Spleen (tissue), 11 donors: Measurements from ENCODE around the gene C2CD4B. TPM values are rescaled to one million over a fixed set of nuclear protein-coding genes. Genes with fewer than 3 reads are reported as not detected.

Source experiments
- DNase-seq: peaks from one replicate; pipeline ENCODE4 v3.0.0-alpha.2; 2020
- H3K27ac ChIP-seq, 8 donors: fragments of 200-600 bp; sonication (generic) in 7 of 8; 1 replicate in 4 of 8; 2 replicates in 4 of 8; pipeline versions ENCODE4 v1.5.0 to v1.8.0; 2016 to 2021; ENCODE audit warnings: inconsistent platforms in 4 of 8, mild to moderate bottlenecking in 4 of 8, moderate library complexity in 1 of 8
- H3K27me3 ChIP-seq, 7 donors: fragments of 200-600 bp; sonication (generic) in 6 of 7; replicated peaks in 1 of 7; 1 replicate in 4 of 7; 2 replicates in 3 of 7; pipeline versions ENCODE4 v1.5.0 to v1.8.0; 2016 to 2021; ENCODE audit warnings: inconsistent platforms in 3 of 7, mild to moderate bottlenecking in 1 of 7
- H3K36me3 ChIP-seq, 6 donors: fragments of 200-600 bp; sonication (generic) in 5 of 6; 1 replicate in 4 of 6; 2 replicates in 2 of 6; pipeline versions ENCODE4 v1.5.0 to v1.8.0; 2016 to 2021; ENCODE audit warnings: inconsistent platforms in 2 of 6
- H3K4me1 ChIP-seq, 6 donors: fragments of 200-600 bp; sonication (generic) in 5 of 6; 1 replicate in 3 of 6; 2 replicates in 3 of 6; pipeline versions ENCODE4 v1.5.0 to v1.8.0; 2016 to 2021; ENCODE audit warnings: inconsistent platforms in 3 of 6
- H3K4me3 ChIP-seq, 8 donors: fragments of 200-600 bp; sonication (generic) in 7 of 8; 1 replicate in 4 of 8; 2 replicates in 4 of 8; pipeline versions ENCODE4 v1.5.0 to v1.8.0; 2016 to 2021; ENCODE audit warnings: inconsistent platforms in 4 of 8, mild to moderate bottlenecking in 4 of 8, moderate library complexity in 2 of 8
- H3K9me3 ChIP-seq, 8 donors: fragments of 200-600 bp; sonication (generic) in 7 of 8; 1 replicate in 4 of 8; 2 replicates in 4 of 8; pipeline versions ENCODE4 v1.5.0 to v1.8.0; 2016 to 2021; ENCODE audit warnings: inconsistent platforms in 4 of 8
- POLR2A ChIP-seq, 3 donors: fragments of 450-650 bp; IDR thresholded peaks; one replicate each; pipeline ENCODE4 v1.5.1; 2017; ENCODE audit warnings: antibody characterized with exemption in 3 of 3, mild to moderate bottlenecking in 1 of 3
- POLR2AphosphoS5 ChIP-seq, 3 donors: sonication (generic); formaldehyde crosslinking; IDR thresholded peaks; one replicate each; pipeline ENCODE4 v1.5.1; 2017; ENCODE audit warnings: antibody characterized with exemption in 3 of 3
- WGBS, 5 donors: extraction: QIAGEN DNeasy Blood & Tissue Kit in 3 of 5; methylation state at CpG; one replicate each; pipeline versions ENCODE4 v1.1.5 to v1.1.7; 2013 to 2018; 5-methylcytosine and 5-hydroxymethylcytosine counted together
- intact Hi-C: fragments of 100-400 bp; cut with DNase I; formaldehyde crosslinking; loops from one replicate; pipeline ENCODE4 v1.15.0; 2023; ENCODE audit warnings: low total_unique reads
- polyA plus RNA-seq, 3 donors: library from polyadenylated mRNA; stranded (reverse); fragments of 200-250 nt; gene quantifications; one replicate each; pipeline ENCODE4 v1.2.1, GENCODE V29; 2013
- total RNA-seq, 7 donors: library from RNA; depleted of rRNA in 3 of 7; stranded (reverse); fragments of >200 nt in 3 of 7; fragmentation: NEBNext Ultra II Directional in 4 of 7; extraction: Animal tissue kit (Norgen Biotek cat#: 25700) in 4 of 7; gene quantifications; one replicate each; pipeline versions ENCODE4 v1.1.0 to v1.2.1, GENCODE V29; 2016 to 2021
- TF ChIP-seq, protein P1 (sequence below), 11 experiments: fragments of 200-600 bp in 7 of 11; fragments of 450-650 bp in 4 of 11; sonication (generic) in 4 of 11; IDR thresholded peaks in 8 of 11; conservative IDR thresholded peaks in 3 of 11; 1 replicate in 7 of 11; 2 replicates in 4 of 11; pipeline versions ENCODE4 v1.4.0 to v1.8.0; 2016 to 2021; ENCODE audit warnings: antibody characterized with exemption in 11 of 11, inconsistent platforms in 4 of 11, mild to moderate bottlenecking in 1 of 11
- donor health status: healthy with polysubstance abuse.
- donor health status: DM: no; HTN: no; CAD: no; lungs with moderate emphysema.
- donor health status: DM: no; HTN: no; CAD: no.
- donor health status: Bipolar disorder and iron deficiency.
- donor health status: healthy.
- donor health status: DM: no; HTN: no; CAD: no.
- donor health status: DM: yes; HTN: yes; CAD: no.

C2CD4B gene
- total and polyA plus RNA-seq, 10 donors, result 0.26 to 2.3 (median 0.77) TPM; not detected in 2

DNA sequence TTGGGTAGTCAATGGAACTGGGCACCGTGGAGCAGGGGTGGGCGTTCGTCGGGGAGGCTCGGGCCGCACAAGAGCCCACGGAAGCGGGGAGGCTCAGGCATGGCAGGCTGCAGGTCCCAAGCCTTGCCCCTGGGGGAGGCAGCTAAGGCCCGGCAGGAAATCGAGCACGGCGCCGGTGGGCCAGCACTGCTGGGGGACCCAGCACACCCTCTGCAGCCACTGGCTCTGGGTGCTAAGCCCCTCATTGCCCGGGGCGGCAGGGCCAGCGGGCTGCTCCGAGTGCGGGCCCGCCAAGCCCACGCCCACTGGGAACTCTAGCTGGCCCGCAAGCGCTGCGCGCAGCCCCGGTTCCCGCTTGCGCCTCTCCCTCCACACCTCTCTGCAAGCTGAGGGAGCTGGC lies 21.5 kb upstream of the C2CD4B start:
- no peak for TF ChIP-seq POLR2A (IDR thresholded peaks at IDR 0.05)
- TF ChIP-seq POLR2AphosphoS5 (IDR thresholded peaks at IDR 0.05), result no peak
- TF ChIP-seq, protein P1, sequence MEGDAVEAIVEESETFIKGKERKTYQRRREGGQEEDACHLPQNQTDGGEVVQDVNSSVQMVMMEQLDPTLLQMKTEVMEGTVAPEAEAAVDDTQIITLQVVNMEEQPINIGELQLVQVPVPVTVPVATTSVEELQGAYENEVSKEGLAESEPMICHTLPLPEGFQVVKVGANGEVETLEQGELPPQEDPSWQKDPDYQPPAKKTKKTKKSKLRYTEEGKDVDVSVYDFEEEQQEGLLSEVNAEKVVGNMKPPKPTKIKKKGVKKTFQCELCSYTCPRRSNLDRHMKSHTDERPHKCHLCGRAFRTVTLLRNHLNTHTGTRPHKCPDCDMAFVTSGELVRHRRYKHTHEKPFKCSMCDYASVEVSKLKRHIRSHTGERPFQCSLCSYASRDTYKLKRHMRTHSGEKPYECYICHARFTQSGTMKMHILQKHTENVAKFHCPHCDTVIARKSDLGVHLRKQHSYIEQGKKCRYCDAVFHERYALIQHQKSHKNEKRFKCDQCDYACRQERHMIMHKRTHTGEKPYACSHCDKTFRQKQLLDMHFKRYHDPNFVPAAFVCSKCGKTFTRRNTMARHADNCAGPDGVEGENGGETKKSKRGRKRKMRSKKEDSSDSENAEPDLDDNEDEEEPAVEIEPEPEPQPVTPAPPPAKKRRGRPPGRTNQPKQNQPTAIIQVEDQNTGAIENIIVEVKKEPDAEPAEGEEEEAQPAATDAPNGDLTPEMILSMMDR (IDR thresholded peaks at IDR 0.05 in 8 of 11, conservative IDR thresholded peaks at IDR 0.05 in 3 of 11), result no peak
- H3K36me3 ChIP-seq, result no peaks in the 10 kb centered on the region
- H3K4me3 ChIP-seq, result no peak overlapping the region
- H3K4me1 ChIP-seq, result no peaks in the 10 kb centered on the region
- H3K27ac ChIP-seq, result no peak overlapping the region
- WGBS, 5 donors, result 91 to 99% (median 96%) methylated on average over 12 to 27 of the region's 27 CpGs
- H3K9me3 ChIP-seq, result no peaks in the 10 kb centered on the region
- intact Hi-C loops, result loop anchor here (10.0 kb wide), 1 partner anchor 62 kb away; no protein-coding TSS in a partner anchor
- peaks cover 0 to 14% (median 0%) of the 10 kb centered on the region in 7 donors for H3K27me3 ChIP-seq
- no peak for DNase-seq

DNA sequence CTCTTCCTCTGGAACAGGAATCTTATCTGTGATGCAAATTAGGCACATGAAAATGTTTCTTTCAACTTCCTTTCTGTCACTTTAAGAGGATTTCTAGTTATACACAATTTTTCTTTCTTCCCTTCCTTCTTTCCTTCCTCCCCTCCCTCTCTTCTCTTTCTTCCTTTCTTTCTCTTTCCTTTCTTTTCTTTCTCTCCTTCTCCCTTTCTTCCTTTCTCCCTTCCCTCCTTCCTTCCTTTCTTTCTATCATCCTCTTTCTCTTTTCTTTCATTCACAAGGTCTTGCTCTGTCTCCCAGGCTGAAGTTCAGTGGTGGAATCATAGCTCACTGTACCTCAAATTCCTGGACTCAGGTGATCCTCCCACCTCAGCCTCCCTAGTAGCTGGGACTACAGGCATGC lies 18.0 kb upstream of the C2CD4B start:
- no peak for DNase-seq
- intact Hi-C loops, result loop anchor here (10.0 kb wide), 1 partner anchor 58 kb away; no protein-coding TSS in a partner anchor
- peaks cover 0 to 5% (median 0%) of the 10 kb centered on the region in 8 donors for H3K9me3 ChIP-seq
- no peaks in the 10 kb centered on the region for H3K36me3 ChIP-seq
- no peaks in the 10 kb centered on the region for H3K27me3 ChIP-seq
- TF ChIP-seq, protein P1 (IDR thresholded peaks at IDR 0.05 in 8 of 11, conservative IDR thresholded peaks at IDR 0.05 in 3 of 11), result no peak
- TF ChIP-seq POLR2A (IDR thresholded peaks at IDR 0.05), result no peak
- no peak for TF ChIP-seq POLR2AphosphoS5 (IDR thresholded peaks at IDR 0.05)
- no peaks in the 10 kb centered on the region for H3K4me1 ChIP-seq
- H3K27ac ChIP-seq, result no peak overlapping the region
- H3K4me3 ChIP-seq, result no peak overlapping the region

DNA sequence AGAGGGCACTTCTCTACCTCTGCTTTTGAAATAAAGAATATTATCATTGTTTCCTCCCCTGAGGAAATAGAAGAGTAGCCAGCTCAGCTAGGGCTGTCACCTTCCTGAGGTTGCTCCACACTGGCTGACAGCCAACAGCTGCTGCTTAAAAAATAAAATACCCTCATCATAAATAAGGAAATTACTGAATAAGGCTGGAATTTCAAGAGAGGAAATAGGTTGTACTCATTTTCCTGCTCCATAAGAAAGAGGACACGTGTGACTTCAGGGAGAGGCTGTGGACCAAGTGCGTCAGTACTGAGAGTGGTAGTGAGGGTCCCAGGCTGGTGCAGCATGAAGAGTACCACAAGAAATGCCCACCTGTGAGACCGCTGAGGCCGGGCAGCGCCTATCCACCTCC lies 8.1 kb upstream of the C2CD4B start:
- peak overlapping the region in 6 of 8 donors; percentile 11 to 64 (median 44) for H3K27ac ChIP-seq
- no peak for DNase-seq
- no peak overlapping the region for H3K4me3 ChIP-seq
- H3K4me1 ChIP-seq, result peaks cover 0 to 16% (median 5%) of the 10 kb centered on the region in 6 donors
- TF ChIP-seq POLR2A (IDR thresholded peaks at IDR 0.05) (no peak), POLR2AphosphoS5 (IDR thresholded peaks at IDR 0.05) (peak in 1 of 3 donors; percentile 44)
- intact Hi-C loops, result no loop called here
- no peaks in the 10 kb centered on the region for H3K36me3 ChIP-seq
- WGBS, 5 donors, result 56 to 72% (median 62%) methylated on average over 5 of the region's 5 CpGs
- H3K9me3 ChIP-seq, result no peaks in the 10 kb centered on the region
- peaks cover 0 to 7% (median 0%) of the 10 kb centered on the region in 7 donors for H3K27me3 ChIP-seq

DNA sequence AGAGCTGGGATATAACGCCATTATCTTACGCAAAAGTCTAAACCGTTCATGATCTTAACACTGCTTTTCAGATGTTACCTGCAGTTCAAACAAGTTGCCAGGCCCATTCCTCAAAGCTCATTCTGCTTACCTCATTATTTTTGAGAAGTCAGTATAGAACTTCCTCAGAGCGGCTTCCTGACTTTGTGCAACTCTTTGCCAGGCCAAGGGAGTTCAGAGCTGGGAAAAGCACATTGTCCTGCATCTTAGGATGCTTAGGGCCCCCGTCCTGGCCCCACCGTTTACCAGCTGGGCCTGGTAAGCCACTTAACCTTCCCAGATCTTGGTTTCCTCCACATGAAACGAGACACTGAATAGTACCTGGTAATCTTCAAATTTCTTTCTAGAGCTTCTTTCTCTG lies 6.8 kb upstream of the C2CD4B start:
- H3K9me3 ChIP-seq, result no peaks in the 10 kb centered on the region
- H3K36me3 ChIP-seq, result no peaks in the 10 kb centered on the region
- peaks cover 0 to 16% (median 5%) of the 10 kb centered on the region in 6 donors for H3K4me1 ChIP-seq
- 32 to 59% (median 45%) methylated on average over 7 of the region's 7 CpGs for WGBS, 5 donors
- intact Hi-C loops, result no loop called here
- peaks cover 0 to 12% (median 0%) of the 10 kb centered on the region in 7 donors for H3K27me3 ChIP-seq
- peak overlapping the region in 4 of 8 donors; percentile 11 to 64 (median 52) for H3K27ac ChIP-seq
- no peak for DNase-seq
- no peak for TF ChIP-seq POLR2AphosphoS5 (IDR thresholded peaks at IDR 0.05)
- TF ChIP-seq, protein P1 (IDR thresholded peaks at IDR 0.05 in 8 of 11, conservative IDR thresholded peaks at IDR 0.05 in 3 of 11), result no peak
- no peak for TF ChIP-seq POLR2A (IDR thresholded peaks at IDR 0.05)
- no peak overlapping the region for H3K4me3 ChIP-seq
